Muscle of leg (tissue), 11 donors: ENCODE data around the gene NDUFB8. TPM values are rescaled to one million over a fixed set of nuclear protein-coding genes. Genes with fewer than 3 reads are reported as not detected.

Source experiments
- DNase-seq: peaks from one replicate; pipeline ENCODE4 v3.0.0; 2013
- H3K27ac ChIP-seq: one replicate; pipeline ENCODE4 v1.5.1; 2013; ENCODE audit warnings: mild to moderate bottlenecking, low read length, control low read depth
- H3K27me3 ChIP-seq: one replicate; pipeline ENCODE4 v1.6.1; 2013; ENCODE audit warnings: low read length; ENCODE audit not compliant: control insufficient read depth, insufficient read depth
- H3K36me3 ChIP-seq: one replicate; pipeline ENCODE4 v1.6.1; 2013; ENCODE audit warnings: low read length; ENCODE audit not compliant: control insufficient read depth, insufficient read depth
- H3K4me1 ChIP-seq: one replicate; pipeline ENCODE4 v1.6.1; 2013; ENCODE audit warnings: low read length; ENCODE audit not compliant: control insufficient read depth, insufficient read depth
- H3K4me3 ChIP-seq: one replicate; pipeline ENCODE4 v1.5.1; 2013; ENCODE audit warnings: low read length, control low read depth
- H3K9me3 ChIP-seq: replicated peaks from 2 replicates; pipeline ENCODE4 v1.6.1; 2013; ENCODE audit warnings: low read depth, low read length; ENCODE audit not compliant: control insufficient read depth
- WGBS: methylation state at CpG from one replicate; pipeline ENCODE4 v1.1.5; 2013; ENCODE audit warnings: missing lambda C conversion rate; ENCODE audit not compliant: insufficient coverage; 5-methylcytosine and 5-hydroxymethylcytosine counted together
- polyA plus RNA-seq, 8 donors: library from polyadenylated mRNA; unstranded; fragments of 120-200 nt; gene quantifications; one replicate each; pipeline versions ENCODE4 v1.2.1 to v1.2.3, GENCODE V29; 2013; ENCODE audit warnings: inconsistent platforms in 1 of 8, low replicate concordance in 1 of 8; ENCODE audit not compliant: insufficient read length in 8 of 8, insufficient read depth in 1 of 8
- total RNA-seq: library from RNA; stranded (reverse); fragments of 120-200 nt; gene quantifications from one replicate; pipeline ENCODE4 v1.2.4, GENCODE V29; 2013

NDUFB8 gene
- total and polyA plus RNA-seq, 9 donors, result 134 to 169 (median 140) TPM

GRCh38 chr10:100501423-100501822 is 28.2 kb downstream of the NDUFB8 start:
- Histone ChIP-seq H3K27ac (no peak overlapping the region), H3K27me3 (no peaks in the 10 kb centered on the region), H3K4me1 (no peaks in the 10 kb centered on the region), H3K9me3 (no peaks in the 10 kb centered on the region), H3K4me3 (no peak overlapping the region), H3K36me3 (peaks cover 51% of the 10 kb centered on the region)
- no peak for DNase-seq

- DNase-seq, result no peak
- Histone ChIP-seq H3K27me3 (no peaks in the 10 kb centered on the region), H3K4me3 (no peak overlapping the region), H3K36me3 (peaks cover 56% of the 10 kb centered on the region), H3K4me1 (no peaks in the 10 kb centered on the region), H3K9me3 (no peaks in the 10 kb centered on the region), H3K27ac (no peak overlapping the region)
- WGBS, result 94% methylated on average over 4 of the region's 4 CpGs
Observed at GRCh38 chr10:100498059-100498458, 31.6 kb downstream of the NDUFB8 start.

- Histone ChIP-seq H3K36me3 (peaks cover 51% of the 10 kb centered on the region), H3K27me3 (no peaks in the 10 kb centered on the region), H3K9me3 (no peaks in the 10 kb centered on the region), H3K27ac (no peak overlapping the region), H3K4me1 (no peaks in the 10 kb centered on the region), H3K4me3 (no peak overlapping the region)
- DNase-seq, result no peak
- 91% methylated on average over 1 of the region's 2 CpGs for WGBS
Observed at GRCh38 chr10:100496567-100496966, 33.1 kb downstream of the NDUFB8 start.

- no peak for DNase-seq
- H3K27ac ChIP-seq, result no peak overlapping the region
- no peaks in the 10 kb centered on the region for H3K27me3 ChIP-seq
- no peaks in the 10 kb centered on the region for H3K4me1 ChIP-seq
- peaks cover 42% of the 10 kb centered on the region for H3K36me3 ChIP-seq
- H3K9me3 ChIP-seq, result no peaks in the 10 kb centered on the region
- WGBS, result 80% methylated on average over 1 of the region's 2 CpGs
- no peak overlapping the region for H3K4me3 ChIP-seq
Observed at GRCh38 chr10:100490531-100490930, 39.1 kb downstream of the NDUFB8 start.

GRCh38 chr10:100489396-100489795 is 40.3 kb downstream of the NDUFB8 start:
- H3K27ac ChIP-seq, result no peak overlapping the region
- H3K4me1 ChIP-seq, result no peaks in the 10 kb centered on the region
- H3K36me3 ChIP-seq, result peaks cover 35% of the 10 kb centered on the region
- H3K27me3 ChIP-seq, result peaks cover under 1% of the 10 kb centered on the region
- H3K9me3 ChIP-seq, result no peaks in the 10 kb centered on the region
- 50% methylated on average over 3 of the region's 5 CpGs for WGBS
- no peak overlapping the region for H3K4me3 ChIP-seq
- DNase-seq, result no peak

- Histone ChIP-seq H3K4me1 (peaks cover 7% of the 10 kb centered on the region), H3K36me3 (peaks cover 35% of the 10 kb centered on the region), H3K9me3 (no peaks in the 10 kb centered on the region), H3K27ac (no peak overlapping the region), H3K27me3 (peaks cover 12% of the 10 kb centered on the region), H3K4me3 (no peak overlapping the region)
- DNase-seq, result no peak
- 87% methylated on average over 6 of the region's 6 CpGs for WGBS
Observed at GRCh38 chr10:100487529-100487928, 42.1 kb downstream of the NDUFB8 start.

- Histone ChIP-seq H3K27me3 (peaks cover 27% of the 10 kb centered on the region), H3K27ac (no peak overlapping the region), H3K4me1 (peaks cover 15% of the 10 kb centered on the region), H3K4me3 (no peak overlapping the region), H3K9me3 (no peaks in the 10 kb centered on the region), H3K36me3 (peaks cover 33% of the 10 kb centered on the region)
- no peak for DNase-seq
- 51% methylated on average over 7 of the region's 10 CpGs for WGBS
Observed at GRCh38 chr10:100485801-100486495, 43.7 kb downstream of the NDUFB8 start.

- DNase-seq, result no peak
- H3K27ac ChIP-seq, result no peak overlapping the region
- no CpG with 5 or more reads among the region's 8 CpGs for WGBS
- peaks cover 33% of the 10 kb centered on the region for H3K36me3 ChIP-seq
- H3K4me1 ChIP-seq, result peaks cover 15% of the 10 kb centered on the region
- H3K4me3 ChIP-seq, result no peak overlapping the region
- no peaks in the 10 kb centered on the region for H3K9me3 ChIP-seq
- H3K27me3 ChIP-seq, result peaks cover 33% of the 10 kb centered on the region
Observed at GRCh38 chr10:100485366-100485765, 44.3 kb downstream of the NDUFB8 start.

GRCh38 chr10:100483876-100484666 is 45.6 kb downstream of the NDUFB8 start:
- Histone ChIP-seq H3K36me3 (peaks cover 22% of the 10 kb centered on the region), H3K4me3 (no peak overlapping the region), H3K4me1 (peaks cover 15% of the 10 kb centered on the region), H3K27me3 (peaks cover 45% of the 10 kb centered on the region), H3K9me3 (no peaks in the 10 kb centered on the region), H3K27ac (no peak overlapping the region)
- DNase-seq, result no peak
- 75% methylated on average over 2 of the region's 5 CpGs for WGBS

- Histone ChIP-seq H3K27me3 (peaks cover 50% of the 10 kb centered on the region), H3K27ac (no peak overlapping the region), H3K4me1 (peaks cover 15% of the 10 kb centered on the region), H3K4me3 (no peak overlapping the region), H3K36me3 (peaks cover 13% of the 10 kb centered on the region), H3K9me3 (no peaks in the 10 kb centered on the region)
- 38% methylated on average over 4 of the region's 5 CpGs for WGBS
- DNase-seq, result no peak
Observed at GRCh38 chr10:100482834-100483185, 46.9 kb downstream of the NDUFB8 start.
